Measurements from ENCODE around the gene PRR14.

DNA sequence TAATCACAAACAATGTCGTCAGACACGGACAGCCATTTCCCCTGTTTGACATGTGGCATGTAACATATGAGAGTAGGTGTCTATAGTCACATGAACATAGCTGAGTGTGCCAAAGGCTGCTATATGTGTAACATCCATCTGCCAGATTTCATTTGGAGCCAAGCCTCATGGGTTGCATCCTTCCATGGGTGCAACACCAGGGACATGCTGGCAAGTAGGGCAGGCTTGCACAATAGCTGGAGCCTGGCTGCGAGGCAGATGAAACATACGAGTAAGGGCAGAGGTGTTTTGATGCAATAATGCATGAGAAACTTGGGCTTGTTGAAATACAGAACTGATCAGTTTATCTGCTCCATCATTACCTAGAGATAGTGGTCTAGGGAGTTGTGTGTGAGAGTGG lies 31.6 kb upstream of the PRR14 start:
- no peak for TF ChIP-seq EP300 (IDR thresholded peaks at IDR 0.05)
- no peak for TF ChIP-seq CTCF (IDR thresholded peaks at IDR 0.05)
- TF ChIP-seq POLR2A (IDR thresholded peaks at IDR 0.05): no peak

All from gastroesophageal sphincter (tissue), 3 donors.